ENCODE data around the gene ATG16L1.

- no peak for TF ChIP-seq EZH2 (IDR thresholded peaks at IDR 0.05)
- no peak for TF ChIP-seq POLR2AphosphoS5 (IDR thresholded peaks at IDR 0.05; ENCODE audit: borderline replicate concordance, low read depth, low read length)
Observed at GRCh38 chr2:233256048-233256447, 4.6 kb downstream of the ATG16L1 start.

All from SK-N-MC (cell line).